Panc1 (cell line): Measurements from ENCODE around the gene IQCH.

Experiments
- CTCF ChIP-seq: fragments of 450-650 bp; IDR thresholded peaks from 2 replicates; pipeline ENCODE4 v1.5.1; 2017; ENCODE audit warnings: mild to moderate bottlenecking
- POLR2AphosphoS5 ChIP-seq: IDR thresholded peaks from 2 replicates; pipeline ENCODE4 v1.6.1; 2012; ENCODE audit warnings: mild to moderate bottlenecking, low read depth, low read length, moderate library complexity

- no peak for TF ChIP-seq POLR2AphosphoS5
- TF ChIP-seq CTCF: no peak
These were observed 27.1 kb downstream of the IQCH start for GRCh38 chr15:67281714-67282113.
